NCI-H526 (cell line): Measurements from ENCODE around the gene GAD2.
"Not testable (repeated sequence)": the region's sequence is repeated elsewhere in the genome, so short reads cannot be mapped to it uniquely, and the experiment has no call there.

Experiments used
- DNase-seq, 2 experiments: peaks; one replicate each; lab custom pipeline; 2025; lab: John Stamatoyannopoulos, UW

GAD2 gene

DNA sequence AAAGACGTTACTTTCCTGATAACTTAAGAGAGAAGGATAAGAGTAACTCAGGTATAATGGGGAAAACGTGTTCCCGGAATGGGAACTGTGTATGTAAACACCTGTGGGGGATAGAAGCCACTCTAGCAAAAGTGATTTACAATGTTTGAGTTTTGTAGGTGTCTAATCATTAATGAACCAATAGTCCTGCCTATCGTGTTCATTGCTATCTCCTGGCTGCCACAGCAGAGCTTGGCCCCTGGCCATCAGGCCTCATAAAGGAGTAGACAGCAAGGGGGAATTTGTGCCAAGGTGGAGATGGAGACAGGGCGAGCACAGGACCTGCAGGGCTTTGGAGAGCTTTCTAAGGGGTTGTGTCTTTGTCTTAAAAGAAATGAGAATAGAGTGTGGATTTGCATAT, 102.1 kb downstream of the GAD2 start:
- no peak for DNase-seq

- DNase-seq, result no peak
Observed at GRCh38 chr10:26323219-26323618, 106.6 kb downstream of the GAD2 start.

DNA sequence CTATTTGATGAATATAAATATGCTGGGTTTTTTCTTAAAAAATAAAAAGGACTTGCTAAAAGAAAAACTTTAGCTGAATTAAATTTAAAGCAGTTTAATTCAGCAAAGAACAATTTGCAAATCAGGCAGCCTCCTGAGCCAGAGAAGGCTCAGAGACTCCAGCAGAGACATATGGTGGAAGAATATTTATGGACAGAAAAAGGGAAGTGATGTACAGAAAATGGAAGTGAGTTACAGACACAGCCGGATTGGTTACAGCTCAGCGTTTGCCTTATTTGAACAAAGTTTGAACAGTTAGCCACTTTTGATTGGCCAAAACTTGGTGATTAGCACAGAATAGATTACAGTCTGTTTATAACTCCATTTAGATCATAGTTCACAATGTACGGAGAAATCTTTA, 110.3 kb downstream of the GAD2 start:
- DNase-seq, result no peak

DNA sequence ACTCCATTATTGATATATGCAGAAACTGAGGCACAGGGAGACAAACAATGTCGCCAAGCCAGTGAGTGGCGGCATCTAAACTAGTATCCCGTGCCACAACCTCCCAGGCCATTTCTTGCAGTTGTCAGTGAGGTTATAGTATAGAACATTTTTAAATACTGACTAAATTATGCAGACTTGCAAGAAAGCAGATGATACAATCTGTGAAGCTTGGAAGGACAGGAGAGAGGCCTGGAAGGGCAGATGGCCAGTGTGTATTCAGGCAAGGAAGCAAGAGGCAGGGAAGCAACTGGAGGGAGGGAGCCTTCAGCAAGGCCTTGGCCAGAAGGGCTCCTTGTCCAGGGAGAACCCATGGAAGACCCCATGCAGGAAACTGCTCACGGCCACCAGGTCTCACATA, 111.2 kb downstream of the GAD2 start:
- DNase-seq, result no peak

DNA sequence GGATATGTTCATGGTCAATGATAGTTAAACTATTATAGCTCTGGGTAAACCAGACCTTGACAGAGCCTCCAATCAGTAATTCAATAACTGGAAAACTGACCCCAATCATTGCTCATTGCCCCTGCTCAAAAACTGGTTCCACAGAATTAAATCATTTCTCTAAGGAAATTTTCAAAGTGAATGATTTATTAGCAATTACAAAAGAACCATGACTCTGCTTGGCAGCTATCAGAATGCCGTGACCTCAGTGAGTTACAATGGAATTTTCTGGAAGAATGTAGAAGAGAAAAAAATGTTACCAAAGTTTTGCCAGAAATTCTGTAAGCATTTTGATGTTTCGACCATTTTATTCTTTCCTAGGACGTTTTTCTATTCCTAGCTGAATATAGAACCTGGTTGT, 114.8 kb downstream of the GAD2 start:
- DNase-seq, result no peak

- no peak for DNase-seq
Observed at GRCh38 chr10:26334232-26334931, 117.8 kb downstream of the GAD2 start.

GRCh38 chr10:26334932-26335573, 118.5 kb downstream of the GAD2 start:
- DNase-seq, result peak; percentile 23 to 63

DNA sequence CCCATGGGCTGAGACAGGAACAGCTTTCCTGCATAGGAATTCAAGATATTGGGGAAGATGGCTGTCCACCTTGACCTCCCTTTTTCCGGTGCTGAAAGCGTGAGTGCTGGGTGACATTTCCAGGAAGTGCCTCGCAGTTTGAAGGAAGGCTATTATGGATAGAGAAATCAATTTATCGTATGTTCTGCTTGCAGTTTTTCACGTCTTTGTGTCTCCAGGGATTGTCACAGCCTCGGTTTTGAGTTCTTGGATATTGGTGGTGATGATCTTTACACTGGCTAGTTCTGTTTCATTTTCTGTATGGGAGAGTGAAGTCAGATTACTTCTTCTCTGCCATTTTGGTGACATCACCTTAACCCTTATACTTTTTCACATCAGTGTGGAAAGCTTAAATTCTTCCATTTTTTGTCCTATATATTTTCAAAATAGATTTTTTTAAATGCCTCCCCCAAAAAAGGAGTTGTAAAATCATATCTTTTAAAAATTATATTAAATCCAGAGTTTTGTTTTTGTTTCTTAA, 119.1 kb downstream of the GAD2 start:
- no peak for DNase-seq

GRCh38 chr10:26336979-26337378, 120.4 kb downstream of the GAD2 start:
- DNase-seq, result no peak

DNA sequence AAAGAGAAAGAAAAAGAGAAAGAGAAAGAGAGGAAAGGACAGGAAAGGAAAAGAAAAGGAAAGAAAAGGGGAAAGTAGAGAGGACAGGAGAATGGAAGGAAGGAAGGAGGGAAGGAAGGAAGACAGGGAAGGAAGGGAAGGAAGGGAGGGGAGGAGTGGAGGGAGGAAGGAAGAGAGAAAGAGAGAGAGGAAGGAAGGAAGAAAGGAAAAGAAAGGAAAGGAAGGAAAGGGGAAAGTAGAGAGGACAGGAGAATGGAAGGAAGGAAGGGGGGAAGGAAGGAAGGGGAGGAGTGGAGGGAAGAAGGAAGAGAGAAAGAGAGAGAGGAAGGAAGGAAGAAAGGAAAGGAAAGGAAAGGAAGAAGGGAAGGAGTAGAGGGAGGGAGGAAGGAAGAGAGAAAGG, 125.1 kb downstream of the GAD2 start:
- DNase-seq, result no peak

DNA sequence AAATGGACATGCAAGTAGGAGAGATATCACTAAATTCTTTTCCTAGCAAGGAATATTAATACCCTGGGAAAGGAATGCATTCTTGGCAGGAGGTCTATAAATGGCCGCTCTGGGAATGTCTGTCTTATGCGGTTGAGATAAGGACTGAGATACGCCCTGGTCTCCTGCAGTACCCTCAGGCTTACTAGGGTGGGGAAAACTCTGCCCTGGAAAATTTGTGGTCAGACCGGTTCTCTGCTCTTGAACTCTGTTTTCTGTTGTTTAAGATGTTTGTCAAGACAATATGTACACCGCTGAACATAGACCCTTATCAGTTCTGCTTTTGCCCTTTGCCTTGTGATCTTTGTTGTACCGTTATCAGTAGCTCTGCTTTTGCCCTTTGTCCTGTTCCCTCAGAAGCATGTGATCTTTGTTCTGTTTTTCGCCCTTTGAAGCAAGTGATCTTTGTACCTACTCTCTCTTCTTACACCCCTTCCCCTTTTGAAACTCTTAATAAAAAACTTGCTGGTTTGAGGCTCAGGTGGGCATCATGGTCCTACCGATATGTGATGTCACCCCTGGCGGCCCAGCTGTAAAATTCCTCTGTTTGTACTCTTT, 132.3 kb downstream of the GAD2 start:
- DNase-seq, result not testable (repeated sequence)
